HG02571 (cell line): ENCODE measurements around the gene CC2D2A.

Experiments
- ATAC-seq: cut with Tn5 transposase; IDR thresholded peaks from one replicate; pipeline ENCODE4 v1.9.1; 2021; ENCODE audit warnings: mild to moderate bottlenecking, moderate library complexity; ENCODE audit not compliant: unreplicated experiment

Gene CC2D2A

DNA sequence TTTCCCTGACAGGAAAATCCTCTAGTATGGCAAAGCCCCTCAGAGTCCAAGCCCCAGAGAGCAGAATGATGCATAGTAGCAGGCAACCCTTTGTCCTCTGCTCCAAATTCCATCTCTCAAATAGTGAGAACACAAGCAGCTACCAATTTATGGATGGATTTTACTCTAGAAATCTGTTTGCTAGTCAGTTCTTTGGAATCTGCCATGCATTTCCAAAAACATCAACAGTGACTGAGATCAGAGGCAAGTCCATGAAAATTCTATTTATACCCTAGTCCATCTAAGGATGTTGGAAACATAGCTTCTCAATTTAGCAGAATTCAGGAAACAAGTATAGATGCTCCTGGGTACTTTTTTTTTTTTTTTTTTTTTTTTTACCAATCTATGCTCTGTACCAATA is 10.0 kb upstream of the CC2D2A start:
- no peak for ATAC-seq

DNA sequence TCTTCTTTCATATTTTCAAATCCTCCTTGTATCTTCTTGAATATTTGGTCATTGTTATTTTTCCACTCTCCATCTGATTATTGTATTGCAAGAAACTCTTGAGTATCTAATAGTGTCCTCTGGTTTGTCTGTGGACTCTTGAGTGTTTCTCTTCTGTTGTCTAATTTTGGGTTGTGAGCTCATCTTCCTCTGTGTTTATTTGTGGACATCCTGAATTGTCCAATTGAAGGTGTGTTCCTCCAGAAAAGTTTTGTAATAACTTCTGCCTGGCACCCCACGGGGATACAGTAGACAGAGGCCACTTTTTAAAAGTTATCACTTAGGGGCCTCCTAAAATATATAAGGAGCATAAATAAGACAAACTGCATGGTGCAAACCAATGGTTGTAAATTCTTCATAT is 3.1 kb upstream of the CC2D2A start:
- ATAC-seq = no peak

DNA sequence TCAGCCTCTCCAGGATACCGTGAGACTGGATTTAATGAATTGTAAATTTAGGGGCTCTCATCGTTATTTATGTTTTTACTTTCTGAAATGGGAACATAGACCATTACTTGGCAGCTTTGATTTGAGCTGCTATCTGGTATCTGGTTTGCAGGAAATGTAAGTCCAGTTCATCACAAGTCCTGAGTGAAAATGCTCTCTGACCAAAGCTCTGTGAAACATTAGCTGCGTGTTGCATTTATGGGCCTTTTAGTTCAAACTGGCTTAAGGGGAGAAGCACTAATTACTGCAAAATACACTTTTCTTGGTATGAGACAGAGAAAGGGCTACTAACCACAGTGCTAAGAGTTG is 420 bp downstream of the CC2D2A start:
- ATAC-seq = no peak

DNA sequence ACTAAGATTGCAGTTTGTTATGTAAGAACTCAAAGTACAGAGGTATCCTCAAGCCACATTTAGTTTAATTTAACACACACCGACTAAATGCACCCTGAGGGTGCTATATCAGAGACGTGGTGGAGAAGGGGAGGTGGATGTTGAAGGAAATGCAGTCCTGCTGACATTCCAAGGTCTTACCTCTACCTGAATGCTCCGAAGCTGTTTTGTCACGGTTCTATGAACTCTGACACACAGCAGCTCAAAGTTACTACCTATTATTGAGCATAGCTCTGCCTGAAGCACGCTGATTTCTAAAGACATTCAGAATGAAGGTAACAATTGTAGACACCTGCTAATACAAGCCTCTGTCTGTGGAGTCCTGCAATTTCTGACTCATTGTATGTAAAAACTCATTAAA is 6.7 kb downstream of the CC2D2A start:
- ATAC-seq = no peak

DNA sequence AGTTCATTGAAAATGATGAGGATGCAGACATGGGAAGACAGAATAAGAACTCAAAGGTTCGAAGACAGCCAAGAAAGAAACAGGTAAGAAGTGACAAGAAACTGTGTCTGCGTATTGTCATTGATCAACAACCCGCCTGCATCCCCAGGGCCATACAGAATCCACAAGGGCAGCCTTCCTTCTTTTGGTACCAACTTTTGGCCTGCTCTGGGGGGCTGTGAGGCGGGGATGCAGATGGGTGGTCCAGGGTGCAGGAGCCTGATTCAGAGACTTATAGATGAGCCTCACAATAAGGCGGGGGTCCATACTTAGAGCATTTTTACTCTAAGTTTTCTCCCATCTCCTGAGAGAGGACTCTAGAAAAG is 9.0 kb downstream of the CC2D2A start:
- ATAC-seq = no peak

DNA sequence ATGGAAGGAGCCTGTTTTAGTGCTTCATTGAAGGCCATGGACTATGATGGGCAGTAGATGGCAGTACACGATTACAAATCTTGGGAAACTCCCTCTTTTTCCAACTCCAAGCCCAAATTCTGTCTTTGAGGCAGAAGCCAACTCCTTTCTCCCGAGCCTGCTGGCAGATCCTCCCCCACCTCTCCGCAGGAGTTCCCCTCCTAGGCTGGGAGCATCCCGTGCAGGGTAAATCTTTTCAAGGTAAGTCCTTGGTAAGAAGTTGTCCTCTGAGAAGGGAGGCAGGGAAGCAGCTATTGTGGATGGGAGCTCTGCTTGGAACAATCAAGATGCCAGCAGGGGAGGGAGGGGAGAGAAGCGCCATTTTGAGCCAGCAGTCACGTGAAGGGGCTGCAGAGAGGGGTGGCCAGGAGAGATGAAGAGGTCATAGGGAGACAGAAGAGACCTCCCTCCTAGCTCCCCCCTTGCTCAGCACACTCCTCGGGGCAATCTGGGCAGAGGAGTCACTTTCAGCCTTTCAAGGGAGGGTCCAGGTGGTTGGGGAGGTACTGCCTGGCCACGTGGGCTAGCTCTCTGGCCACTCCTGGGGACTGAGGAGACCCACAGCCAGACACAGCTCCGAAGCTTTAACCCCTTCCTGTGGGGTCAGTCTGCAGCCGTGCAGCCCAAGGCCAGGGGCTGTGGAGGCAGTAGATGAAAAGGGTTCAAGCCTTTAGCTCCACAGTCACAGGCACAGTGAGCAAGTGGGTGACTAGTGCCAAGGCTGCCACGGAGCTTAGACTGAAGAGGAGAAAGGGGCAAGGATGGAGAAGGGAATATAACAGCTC is 9.6 kb downstream of the CC2D2A start:
- ATAC-seq = no peak

DNA sequence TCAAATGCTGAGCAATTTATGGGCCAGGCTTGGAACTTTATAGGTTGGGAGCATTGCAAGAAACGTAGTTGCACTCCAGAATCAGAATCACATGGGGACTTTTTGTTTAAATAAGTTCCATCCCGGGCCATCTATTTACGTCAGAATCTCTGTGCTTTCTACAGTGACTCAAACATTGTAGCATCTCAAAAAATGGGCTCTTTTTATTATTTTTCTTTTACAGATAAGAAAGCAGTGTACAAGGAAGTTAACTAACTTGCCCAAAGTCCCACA is 10.2 kb downstream of the CC2D2A start:
- no peak for ATAC-seq

DNA sequence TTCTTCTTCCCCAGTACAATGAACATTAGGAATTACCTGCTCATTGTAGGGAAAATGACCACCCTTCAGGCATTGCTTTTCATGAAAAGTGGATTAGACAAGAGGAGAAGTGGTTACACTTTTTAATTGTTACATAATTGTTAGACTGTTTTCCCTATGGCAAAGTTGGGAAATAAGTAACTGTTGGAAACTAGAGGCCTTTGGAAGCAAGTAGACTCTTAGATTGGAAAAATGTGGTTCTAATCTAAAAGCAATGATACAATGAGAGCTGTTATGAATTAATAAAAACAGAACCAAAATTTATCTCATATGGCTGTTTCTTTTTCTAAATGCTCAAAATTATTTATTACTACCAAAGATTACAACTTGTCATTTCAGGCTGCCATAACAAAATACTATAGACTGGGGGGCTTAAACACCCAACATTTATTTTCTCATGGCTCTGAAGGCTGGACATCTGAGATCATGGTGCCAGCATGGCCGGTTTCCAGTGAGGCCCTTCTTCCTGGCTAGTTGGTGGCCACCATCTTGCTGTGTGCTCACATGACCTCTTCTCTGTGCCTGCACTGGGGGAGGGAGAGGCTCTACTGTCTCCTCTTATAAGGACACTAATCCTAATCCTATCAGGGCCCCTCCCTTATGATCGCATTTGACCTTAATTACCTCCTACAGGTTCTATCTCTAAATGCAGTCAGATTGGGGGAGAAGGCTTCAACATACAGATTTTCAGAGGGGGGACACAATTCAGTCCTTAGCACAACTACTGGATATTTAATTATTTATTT is 12.5 kb downstream of the CC2D2A start:
- ATAC-seq = no peak

DNA sequence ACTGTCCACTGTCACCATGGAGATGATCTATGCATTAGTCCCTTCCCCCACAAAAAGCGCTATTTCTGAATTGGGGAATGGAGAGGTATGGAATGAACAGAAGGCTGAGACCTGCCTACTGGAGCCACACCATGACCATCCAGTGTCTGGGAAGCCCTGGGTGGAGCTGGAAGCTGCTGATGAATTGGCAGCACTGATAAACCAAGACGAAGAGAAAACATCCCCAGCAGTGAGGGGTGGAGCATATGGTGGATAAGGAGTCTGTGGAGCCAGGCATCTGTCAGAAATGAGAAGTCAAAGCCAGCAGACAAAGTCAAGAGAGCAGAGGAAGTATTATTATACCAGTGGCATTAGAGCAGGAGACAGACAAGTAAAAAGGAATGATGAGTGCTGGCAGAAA is 13.2 kb downstream of the CC2D2A start:
- no peak for ATAC-seq

DNA sequence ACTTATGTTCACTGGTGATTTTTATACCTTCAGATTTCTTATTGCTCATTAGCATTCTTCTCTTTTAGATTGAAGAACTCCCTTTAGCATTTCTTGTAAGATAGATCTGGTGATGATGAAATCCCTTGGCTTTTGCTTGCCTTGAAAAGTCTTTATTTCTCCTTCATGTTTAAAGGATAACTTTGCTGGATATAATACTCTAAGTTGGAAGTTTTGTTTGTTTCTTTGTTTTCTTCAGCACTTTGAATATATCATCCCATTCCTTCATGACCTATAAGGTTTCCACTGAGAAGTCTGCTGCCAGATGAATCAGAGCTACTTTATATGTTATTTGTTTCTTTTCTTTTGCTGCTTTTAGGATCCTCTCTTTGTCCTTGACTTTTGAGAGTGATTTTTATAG is 18.5 kb downstream of the CC2D2A start:
- no peak for ATAC-seq

DNA sequence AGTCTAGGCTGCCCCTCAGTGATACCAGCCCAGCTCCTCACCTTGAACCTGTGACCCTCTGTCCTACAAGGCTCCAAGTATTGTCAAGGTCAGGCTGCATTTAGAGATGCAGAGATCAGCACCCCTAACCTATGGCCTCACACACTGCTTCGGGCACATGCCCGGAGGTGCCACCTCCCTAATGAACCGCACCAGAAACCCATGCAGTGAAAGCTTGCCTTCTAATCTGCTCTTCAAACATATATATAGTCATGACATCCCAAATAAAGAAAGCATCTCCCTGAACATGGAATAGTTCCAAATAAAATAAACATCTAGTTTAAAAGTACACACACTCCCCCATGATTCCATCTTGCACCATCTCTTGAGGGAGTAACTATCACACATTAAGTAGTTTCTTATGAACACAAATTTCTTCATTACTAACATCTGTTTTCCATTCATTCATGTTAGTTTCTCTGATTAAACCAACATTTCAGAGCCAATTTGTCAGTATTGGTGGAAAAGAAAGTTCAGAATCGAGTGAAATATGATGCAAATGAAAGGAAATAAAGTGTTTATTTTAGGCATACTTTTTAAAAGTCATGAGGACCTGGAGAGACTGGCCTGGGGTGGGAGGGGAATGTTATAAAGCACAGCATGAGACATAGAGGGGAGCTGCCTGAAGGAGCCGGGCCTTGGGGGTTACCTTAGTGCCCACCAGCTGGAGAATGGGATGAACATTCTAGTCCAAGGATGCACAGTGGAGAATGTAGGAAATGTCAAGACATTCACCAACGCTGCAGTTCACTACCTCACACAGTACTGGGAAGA is 19.2 kb downstream of the CC2D2A start:
- no peak for ATAC-seq

DNA sequence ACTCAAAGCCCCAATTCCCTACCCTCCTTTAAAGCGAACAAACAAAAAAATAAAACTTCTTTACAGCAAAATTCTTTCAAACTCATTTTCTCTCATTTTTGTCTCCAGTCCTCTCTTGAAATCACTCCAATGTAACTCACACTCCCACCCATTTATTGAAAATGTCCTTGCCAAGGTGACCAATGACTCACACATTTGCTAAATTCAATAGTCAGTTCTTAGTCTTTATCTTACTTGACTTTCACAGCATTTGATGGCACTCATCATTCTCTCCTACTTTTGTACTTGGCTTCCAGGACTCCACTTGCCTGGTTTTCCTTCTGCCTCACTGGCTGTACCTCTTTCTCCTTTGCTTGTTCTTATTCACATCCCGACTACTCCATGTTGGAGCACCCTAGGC is 19.9 kb downstream of the CC2D2A start:
- ATAC-seq = no peak

DNA sequence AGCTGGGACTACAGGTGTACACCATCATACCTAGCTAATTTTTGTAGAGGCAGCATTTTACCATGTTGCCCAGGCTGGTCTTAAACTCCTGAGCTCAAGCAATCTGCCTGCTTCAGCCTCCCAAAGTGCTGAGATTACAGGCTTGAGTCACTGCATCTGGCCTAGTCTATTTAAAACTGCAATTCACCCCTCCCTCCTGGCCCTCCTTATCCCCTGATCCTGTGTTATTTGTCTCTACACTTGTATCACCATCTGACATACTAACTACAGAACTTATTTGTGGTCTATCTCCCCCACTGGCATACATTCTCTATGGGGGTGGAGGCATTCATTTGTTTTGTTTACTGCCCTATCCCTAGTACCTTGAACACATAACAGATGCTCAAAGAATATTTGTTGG is 23.7 kb downstream of the CC2D2A start:
- no peak for ATAC-seq

DNA sequence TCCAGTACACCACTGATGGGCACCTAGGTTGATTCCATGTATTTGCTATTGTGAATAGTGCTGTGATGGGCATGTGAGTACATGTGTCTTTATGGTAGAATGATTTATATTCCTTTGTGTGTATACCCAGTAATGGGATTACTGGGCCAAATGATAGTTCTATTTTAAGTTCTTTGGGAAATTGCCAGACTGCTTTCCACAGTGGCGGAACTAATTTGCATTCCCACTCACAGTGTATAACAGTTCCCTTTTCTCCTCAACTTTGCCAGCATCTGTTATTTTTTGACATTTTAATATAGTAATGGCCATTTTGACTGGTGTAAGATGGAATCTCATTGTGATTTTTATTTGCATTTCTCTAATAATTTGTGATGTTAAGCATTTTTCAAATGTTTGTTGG is 25.9 kb downstream of the CC2D2A start:
- no peak for ATAC-seq

DNA sequence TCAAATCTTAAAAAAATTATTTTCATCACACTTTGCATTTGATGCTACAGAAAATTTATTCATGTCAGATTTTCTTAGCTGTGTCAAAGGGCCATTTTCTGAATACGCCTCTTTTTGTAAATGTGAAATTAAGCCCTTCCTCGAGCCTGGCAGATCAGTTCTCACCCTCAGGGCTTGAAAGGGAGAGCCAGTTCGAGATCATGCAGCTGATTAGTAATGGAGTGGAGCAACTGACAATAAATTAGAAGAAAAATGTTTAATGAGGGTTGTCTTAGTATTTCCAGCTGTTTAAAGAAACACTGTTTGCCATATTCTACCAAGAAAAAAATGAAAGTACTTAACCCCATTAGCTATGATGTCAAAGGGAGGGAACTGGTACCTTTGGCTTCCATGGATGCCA is 28.7 kb downstream of the CC2D2A start:
- no peak for ATAC-seq

DNA sequence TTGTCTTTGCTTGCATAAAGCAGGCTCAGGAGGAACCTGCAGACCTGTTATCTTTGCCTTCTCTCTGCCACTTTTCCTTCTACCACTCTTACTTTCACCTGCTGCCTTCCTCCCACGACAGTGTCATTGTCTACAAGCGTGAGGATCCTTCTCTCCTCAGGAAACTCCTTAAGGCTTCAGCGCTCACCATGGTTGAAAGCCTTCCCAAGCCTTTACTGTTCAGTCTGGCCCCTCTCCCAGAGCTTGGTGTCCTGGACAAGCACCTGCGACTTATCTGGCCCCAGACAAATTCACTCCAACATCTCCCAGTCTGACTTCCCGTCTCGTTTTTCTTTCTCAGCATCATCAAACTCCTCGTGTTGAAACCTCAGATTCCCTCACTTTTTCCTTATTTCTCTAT is 31.0 kb downstream of the CC2D2A start:
- no peak for ATAC-seq

DNA sequence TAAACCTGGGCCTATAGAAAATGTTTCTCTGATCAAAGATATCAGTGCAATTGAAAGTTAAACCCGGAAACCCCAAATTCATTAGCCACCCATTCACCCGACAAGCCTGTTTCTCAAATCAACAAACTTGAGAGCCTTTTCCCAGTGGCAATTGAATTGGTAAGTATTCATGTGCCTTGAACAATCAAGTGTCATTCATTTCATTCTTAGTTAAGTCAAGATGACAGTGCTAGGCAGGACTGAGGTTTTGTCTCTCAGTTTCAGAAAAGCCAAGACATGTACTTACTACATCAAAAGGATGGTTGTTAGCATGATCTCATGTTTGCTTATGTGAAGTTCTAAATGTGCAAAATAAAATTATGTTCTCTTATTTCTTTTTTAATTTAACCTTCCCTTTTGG is 32.3 kb downstream of the CC2D2A start:
- no peak for ATAC-seq

DNA sequence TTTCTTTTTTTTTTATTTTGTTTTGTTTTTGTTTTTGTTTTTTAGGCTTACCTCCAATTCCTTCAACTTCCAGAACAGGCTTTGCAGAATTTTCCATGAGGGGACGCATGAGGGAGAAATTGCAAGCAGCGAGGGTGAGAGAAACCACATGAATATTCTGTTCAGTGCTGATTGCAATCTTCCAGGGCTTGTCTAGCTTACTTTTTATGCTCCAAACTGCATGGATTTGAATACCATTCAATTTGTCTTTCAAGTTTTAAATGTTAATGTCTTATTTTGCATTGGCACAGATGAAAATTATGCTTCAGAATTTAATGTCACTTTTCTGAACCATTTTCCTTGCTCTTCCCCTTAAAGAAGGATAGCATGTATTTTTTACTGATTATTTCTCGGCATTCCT is 32.7 kb downstream of the CC2D2A start:
- no peak for ATAC-seq

DNA sequence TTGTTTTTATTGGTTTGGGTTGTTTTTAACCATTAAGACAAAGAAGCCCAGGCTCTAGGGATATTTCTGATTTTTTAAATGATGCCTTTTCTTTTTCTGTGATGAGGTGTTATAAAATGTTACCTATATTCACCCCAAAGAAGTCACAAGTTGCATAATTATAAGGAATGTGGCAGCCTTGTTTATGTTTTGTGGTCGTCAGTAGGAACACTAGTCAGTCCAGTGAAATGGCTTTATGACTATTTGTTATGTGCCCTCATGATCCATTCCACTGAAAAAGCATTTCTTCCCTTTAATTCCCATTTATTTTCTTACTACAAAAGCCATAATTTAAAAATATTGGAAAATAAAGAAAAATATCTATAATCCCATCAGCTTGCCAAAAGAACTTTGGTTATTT is 34.4 kb downstream of the CC2D2A start:
- ATAC-seq = no peak

DNA sequence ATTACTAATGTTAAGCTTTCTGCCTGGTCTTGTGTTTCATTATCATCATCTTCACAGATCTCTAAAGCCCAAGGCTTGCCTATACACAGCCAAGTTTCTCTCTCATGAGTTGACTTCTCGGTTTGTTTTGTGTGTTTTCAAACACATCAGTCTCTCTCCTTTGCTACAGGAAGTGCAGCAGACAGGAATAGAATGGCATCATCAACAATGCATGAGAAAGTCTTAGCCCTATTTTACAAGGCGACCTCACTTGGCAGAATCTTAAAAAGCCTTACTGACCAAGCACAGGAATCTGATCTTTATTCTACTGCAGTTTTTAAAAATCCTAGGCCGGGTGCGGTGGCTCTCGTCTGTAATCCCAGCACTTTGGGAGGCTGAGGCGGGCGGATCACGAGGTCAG is 36.8 kb downstream of the CC2D2A start:
- no peak for ATAC-seq

DNA sequence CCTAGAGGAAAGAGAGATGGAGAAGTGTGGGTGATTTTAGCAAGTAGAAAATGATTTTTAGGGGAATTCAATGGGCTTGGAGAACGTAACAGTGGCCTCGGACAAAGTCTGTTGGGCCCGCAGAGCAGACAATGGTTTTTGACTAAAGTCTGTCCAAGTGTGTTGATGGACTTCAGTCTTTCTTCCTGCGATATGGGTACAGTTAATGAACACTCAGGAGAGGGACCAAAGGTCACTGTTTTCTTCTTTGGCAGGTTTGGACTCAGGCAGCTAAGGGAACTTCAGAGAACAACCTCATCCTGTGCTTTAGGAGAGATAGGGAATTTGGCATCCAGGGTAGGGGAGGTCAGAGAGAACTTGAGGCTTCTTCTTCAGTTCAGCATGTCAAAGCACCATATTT is 38.0 kb downstream of the CC2D2A start:
- ATAC-seq = no peak

DNA sequence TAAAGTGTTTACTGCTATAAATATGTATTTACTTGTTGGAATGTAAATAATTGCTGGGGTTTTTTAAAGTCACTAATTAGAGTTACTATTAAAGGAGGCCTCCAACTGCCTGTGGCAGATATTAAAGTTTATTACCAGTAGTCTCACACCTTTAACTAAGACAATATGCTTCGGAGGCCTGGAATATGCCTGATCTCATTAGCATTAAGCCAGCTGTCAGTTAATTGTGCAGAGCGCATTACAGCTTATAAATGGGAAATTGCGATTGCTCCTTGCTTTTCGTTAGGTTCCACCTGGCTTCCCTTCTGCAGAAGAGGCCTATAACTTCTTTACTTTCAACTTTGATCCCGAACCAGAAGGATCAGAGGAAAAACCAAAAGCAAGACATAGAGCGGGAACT is 41.3 kb downstream of the CC2D2A start:
- no peak for ATAC-seq
